SK-MEL-5 (cell line): ENCODE measurements around the gene KRT36. TPM values are rescaled to one million over a fixed set of nuclear protein-coding genes. Genes with fewer than 3 reads are reported as not detected.
A peak's percentile ranks its signal among the peaks of the same experiment; 100 is the strongest.

Experiments
- DNase-seq: peaks from one replicate; pipeline ENCODE4 v3.0.0-alpha.2; 2016; ENCODE audit warnings: low read depth, low spot score
- in situ Hi-C: cut with HindIII; loops from 2 replicates; pipeline ENCODE4 v1.10.0; 2016; ENCODE audit warnings: low sequenced_read_pairs, high pct_unique_total_duplicates, low pct_unique_long_range_greater_than_20kb
- total RNA-seq: library from RNA; depleted of rRNA; stranded (reverse); fragments of >200 nt; shearing (Covaris generic); gene quantifications from 2 replicates; pipeline ENCODE4 v1.2.3, GENCODE V29; 2014

The KRT36 gene
- total RNA-seq, 1 experiment from 2014 or later = not detected

- DNase-seq = no peak
- in situ Hi-C loops = no loop called here
Measured at GRCh38 chr17:41507315-41507880, 17.7 kb upstream of the KRT36 start.

GRCh38 chr17:41505809-41506767, 16.4 kb upstream of the KRT36 start:
- DNase-seq = no peak
- in situ Hi-C loops = no loop called here

GRCh38 chr17:41505007-41505808, 15.5 kb upstream of the KRT36 start, which contains the start of gene KRT13:
Gene KRT13 (minus strand): TSS chr17:41505612. CDS start chr17:41505550, 62 bp downstream.
- in situ Hi-C loops = no loop called here
- no peak for DNase-seq

- DNase-seq = no peak
- in situ Hi-C loops = no loop called here
Measured at GRCh38 chr17:41504246-41504977, 14.7 kb upstream of the KRT36 start.

GRCh38 chr17:41503202-41503601, 13.5 kb upstream of the KRT36 start:
- in situ Hi-C loops = no loop called here

GRCh38 chr17:41500131-41500911, 10.6 kb upstream of the KRT36 start:
- in situ Hi-C loops = no loop called here
- DNase-seq = no peak

More at GRCh38 chr17:41503202-41503601, 13.5 kb upstream of the KRT36 start:
- DNase-seq = no peak

- DNase-seq = no peak
- in situ Hi-C loops = no loop called here
Measured at GRCh38 chr17:41499714-41500113, 10.0 kb upstream of the KRT36 start.

GRCh38 chr17:41498276-41498675, 8.6 kb upstream of the KRT36 start:
- in situ Hi-C loops = no loop called here
- no peak for DNase-seq

GRCh38 chr17:41496803-41497484, 7.2 kb upstream of the KRT36 start:
- DNase-seq = peak; percentile 91
- in situ Hi-C loops = no loop called here

- DNase-seq = no peak
- in situ Hi-C loops = no loop called here
Measured at GRCh38 chr17:41494524-41494923, 4.8 kb upstream of the KRT36 start.

- DNase-seq = peak; percentile 13
- in situ Hi-C loops = no loop called here
Measured at GRCh38 chr17:41492771-41493170, 3.1 kb upstream of the KRT36 start.

- in situ Hi-C loops = no loop called here
- no peak for DNase-seq
Measured at GRCh38 chr17:41492351-41492750, 2.6 kb upstream of the KRT36 start.

- in situ Hi-C loops = no loop called here
- no peak for DNase-seq
Measured at GRCh38 chr17:41491476-41491875, 1.8 kb upstream of the KRT36 start.

GRCh38 chr17:41490000-41490990, 585 bp upstream of the KRT36 start:
- DNase-seq = no peak
- in situ Hi-C loops = no loop called here

GRCh38 chr17:41486809-41487530, 2.7 kb downstream of the KRT36 start:
- in situ Hi-C loops = no loop called here
- peak; percentile 54 for DNase-seq
